GM18909 (cell line): ENCODE data around the gene GRIN3B.

Experiments
- ATAC-seq: cut with Tn5 transposase; IDR thresholded peaks from one replicate; pipeline ENCODE4 v1.9.1; 2021; ENCODE audit warnings: mild to moderate bottlenecking; ENCODE audit not compliant: unreplicated experiment, poor library complexity

GRIN3B gene

GRCh38 chr19:964761-965694 is 35.2 kb upstream of the GRIN3B start:
- ATAC-seq = no peak

GRCh38 chr19:966485-967088 is 33.6 kb upstream of the GRIN3B start:
- ATAC-seq = no peak

- no peak for ATAC-seq
Observed at GRCh38 chr19:970695-971094, 29.5 kb upstream of the GRIN3B start.

GRCh38 chr19:971795-972194 is 28.4 kb upstream of the GRIN3B start:
- ATAC-seq = no peak

GRCh38 chr19:972281-972680 is 27.9 kb upstream of the GRIN3B start:
- ATAC-seq = no peak

GRCh38 chr19:973726-974563 is 26.3 kb upstream of the GRIN3B start:
- no peak for ATAC-seq

- no peak for ATAC-seq
Observed at GRCh38 chr19:974564-975257, 25.5 kb upstream of the GRIN3B start.

- no peak for ATAC-seq
Observed at GRCh38 chr19:976476-976875, 23.7 kb upstream of the GRIN3B start.

- ATAC-seq = no peak
Observed at GRCh38 chr19:977058-977464, 23.2 kb upstream of the GRIN3B start.

GRCh38 chr19:979318-979741 is 20.9 kb upstream of the GRIN3B start:
- no peak for ATAC-seq

GRCh38 chr19:980133-980998 is 19.9 kb upstream of the GRIN3B start:
- no peak for ATAC-seq

- ATAC-seq = no peak
Observed at GRCh38 chr19:982567-983170, 17.6 kb upstream of the GRIN3B start.

- ATAC-seq = peak; percentile 79
Observed at GRCh38 chr19:984165-984967, 15.9 kb upstream of the GRIN3B start, which contains the start of gene WDR18. Gene WDR18, plus strand, starts transcription at chr19:984345. Its CDS starts 9 bp downstream, at chr19:984354.

GRCh38 chr19:986083-986482 is 14.1 kb upstream of the GRIN3B start:
- ATAC-seq = no peak

GRCh38 chr19:988081-988480 is 12.1 kb upstream of the GRIN3B start:
- ATAC-seq = no peak

GRCh38 chr19:988510-988909 is 11.7 kb upstream of the GRIN3B start:
- ATAC-seq = no peak

GRCh38 chr19:989381-990081 is 10.7 kb upstream of the GRIN3B start:
- ATAC-seq = no peak
